Activated CD4-positive, alpha-beta memory T cell treated with anti-CD3 and anti-CD28 coated beads, Interleukin-2, amount 10 ng/mL, durations not matched to agents 7 days and 5 days (primary cell): Measurements from ENCODE around the gene SP6. TPM values are rescaled to one million over a fixed set of nuclear protein-coding genes. Genes with fewer than 3 reads are reported as not detected.

Source experiments
- CTCF ChIA-PET: fragments of 350-600 bp; sonication (Branson Sonifier 250); formaldehyde crosslinking; loops from one replicate; lab custom pipeline; 2021; ENCODE audit warnings: antibody characterized with exemption, inconsistent platforms; lab: Charles Lee
- POLR2A ChIA-PET: fragments of 350-600 bp; sonication (Branson Sonifier 250); formaldehyde crosslinking; loops from one replicate; lab custom pipeline; 2021; ENCODE audit warnings: antibody characterized with exemption; lab: Charles Lee
- DNase-seq: peaks from one replicate; pipeline ENCODE4 v3.0.0-alpha.2; 2020
- H3K27ac Mint-ChIP-seq: one replicate; pipeline ENCODE4 v1.8.0; 2021; ENCODE audit warnings: mild to moderate bottlenecking, mixed read lengths
- H3K27me3 Mint-ChIP-seq: one replicate; pipeline ENCODE4 v1.8.0; 2021; ENCODE audit warnings: mixed read lengths
- H3K36me3 Mint-ChIP-seq: one replicate; pipeline ENCODE4 v1.8.0; 2021; ENCODE audit warnings: low read depth, mixed read lengths
- H3K4me1 Mint-ChIP-seq: one replicate; pipeline ENCODE4 v1.8.0; 2021; ENCODE audit warnings: mixed read lengths
- H3K4me3 Mint-ChIP-seq: one replicate; pipeline ENCODE4 v1.8.0; 2021; ENCODE audit warnings: mild to moderate bottlenecking, mixed read lengths
- H3K9me3 Mint-ChIP-seq: one replicate; pipeline ENCODE4 v1.8.0; 2021; ENCODE audit warnings: mixed read lengths
- total RNA-seq, 2 experiments: library from RNA; stranded (reverse); gene quantifications; one replicate each; pipeline ENCODE4 v1.2.3, GENCODE V29; 2021

SP6 gene
- total RNA-seq, 2 experiments from 2014 or later, result 0.10 to 0.15 TPM

DNA sequence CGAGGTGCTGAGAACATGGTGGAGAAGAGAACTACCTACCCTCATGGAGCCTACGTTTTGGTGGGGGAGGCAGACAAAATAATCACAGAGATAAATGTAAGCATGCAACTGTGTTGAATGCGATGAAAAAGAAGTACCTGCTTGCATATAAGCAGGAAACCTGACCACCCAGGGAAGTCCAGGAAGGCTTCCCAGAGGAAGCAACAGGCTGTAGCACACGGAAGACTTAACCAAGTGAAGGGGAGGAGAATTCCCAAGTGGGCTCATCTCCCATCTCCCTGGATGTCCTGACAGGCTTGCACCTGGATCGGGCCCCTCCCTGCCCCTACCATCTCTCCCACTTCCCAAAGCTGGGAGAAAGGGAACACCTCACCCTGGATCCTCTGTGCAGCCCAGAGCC is 11.9 kb downstream of the SP6 start:
- H3K4me1 Mint-ChIP-seq, result peaks cover 54% of the 10 kb centered on the region
- POLR2A ChIA-PET, result interaction anchor here (0.8 to 6.3 kb wide), 3 partner anchors 9 to 56 kb away, joined by 3 to 63 read pairs (median 53); partner anchors contain the start of genes LRRC46, MRPL10, OSBPL7 and SP2
- CTCF ChIA-PET, result interaction anchor here (1.2 to 14.7 kb wide), 2 partner anchors 49 to 108 kb away, joined by 4 to 411 read pairs; partner anchors contain the start of gene SP2
- H3K36me3 Mint-ChIP-seq, result peaks cover 6% of the 10 kb centered on the region
- DNase-seq, result no peak
- H3K9me3 Mint-ChIP-seq, result no peaks in the 10 kb centered on the region
- H3K27me3 Mint-ChIP-seq, result peaks cover under 1% of the 10 kb centered on the region
- no peak overlapping the region for H3K27ac Mint-ChIP-seq
- peak overlapping the region; percentile 30 for H3K4me3 Mint-ChIP-seq

GRCh38 chr17:47838636-47839035 is 12.3 kb downstream of the SP6 start:
- POLR2A ChIA-PET, result interaction anchor here (5.8 to 6.3 kb wide), 2 partner anchors 9 to 57 kb away, joined by 53 to 63 read pairs; partner anchors contain the start of genes LRRC46, MRPL10 and SP2

DNA sequence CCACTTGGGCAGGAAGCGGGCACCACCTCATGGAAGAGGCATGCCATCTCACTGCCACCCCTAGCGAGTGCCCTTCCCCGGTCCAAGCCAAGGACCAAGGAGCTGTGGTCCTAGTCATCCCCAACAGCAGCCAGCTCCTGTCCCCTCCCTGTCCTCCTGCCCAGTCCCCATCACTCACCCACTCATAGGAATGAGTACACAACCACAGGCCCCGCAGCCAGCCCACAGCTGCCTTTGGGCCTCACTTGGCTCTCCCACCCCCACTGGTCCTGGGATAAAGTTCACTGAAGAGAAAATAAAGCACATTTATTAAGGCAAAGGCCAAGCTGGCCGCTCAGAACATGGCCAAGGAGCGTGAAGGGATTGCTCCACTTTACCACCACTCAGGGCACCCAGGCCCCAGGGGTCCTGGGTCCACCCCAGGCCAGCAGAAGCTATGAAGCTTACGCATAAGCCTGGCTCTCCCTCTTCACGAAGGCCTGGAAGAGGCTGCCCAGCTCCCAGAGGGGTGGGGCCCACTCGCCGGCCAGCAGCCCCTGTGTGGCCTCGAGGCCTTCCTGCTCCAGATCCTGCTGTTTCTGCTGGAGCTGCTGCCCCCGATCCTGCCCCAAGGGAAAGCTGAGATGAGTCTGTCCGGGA is 13.4 kb downstream of the SP6 start:
- peaks cover 57% of the 10 kb centered on the region for H3K4me1 Mint-ChIP-seq
- no peaks in the 10 kb centered on the region for H3K9me3 Mint-ChIP-seq
- H3K4me3 Mint-ChIP-seq, result no peak overlapping the region
- H3K27me3 Mint-ChIP-seq, result no peaks in the 10 kb centered on the region
- ChIA-PET CTCF (interaction anchor here (1.0 kb wide), 1 partner anchor 54 kb away, joined by 4 read pairs; no protein-coding TSS in a partner anchor), POLR2A (interaction anchor here (0.7 to 1.8 kb wide), 3 partner anchors 8 to 180 kb away, joined by 3 to 10 read pairs (median 4); partner anchors contain the start of gene SP2)
- peaks cover 6% of the 10 kb centered on the region for H3K36me3 Mint-ChIP-seq
- no peak overlapping the region for H3K27ac Mint-ChIP-seq
- DNase-seq, result no peak

More at GRCh38 chr17:47838636-47839035, 12.3 kb downstream of the SP6 start:
- no peaks in the 10 kb centered on the region for H3K27me3 Mint-ChIP-seq
- peaks cover 6% of the 10 kb centered on the region for H3K36me3 Mint-ChIP-seq
- DNase-seq, result no peak
- H3K4me3 Mint-ChIP-seq, result peak overlapping the region; percentile 30
- CTCF ChIA-PET, result no interaction called here
- no peak overlapping the region for H3K27ac Mint-ChIP-seq
- H3K9me3 Mint-ChIP-seq, result no peaks in the 10 kb centered on the region
- H3K4me1 Mint-ChIP-seq, result peaks cover 56% of the 10 kb centered on the region

DNA sequence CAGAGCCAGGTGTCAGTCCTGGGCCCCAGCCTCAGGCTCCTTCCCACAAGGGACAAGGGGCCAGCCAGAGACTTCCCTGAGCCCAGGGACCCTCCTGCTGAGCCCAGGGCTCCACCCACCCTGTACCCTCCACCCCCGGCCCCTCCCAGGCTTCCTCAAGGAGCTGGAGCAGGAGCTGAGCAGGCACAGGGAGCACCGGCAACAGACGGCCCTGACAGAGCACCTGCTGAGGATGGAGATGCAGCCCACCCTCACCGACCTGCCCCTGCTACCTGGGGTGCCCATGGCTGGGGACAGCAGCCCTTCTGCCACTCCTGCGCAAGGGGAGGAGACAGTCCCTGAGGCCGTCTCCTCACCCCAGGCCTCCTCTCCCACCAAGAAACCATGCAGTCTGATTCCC is 14.4 kb downstream of the SP6 start:
- H3K36me3 Mint-ChIP-seq, result peaks cover 6% of the 10 kb centered on the region
- ChIA-PET CTCF (no interaction called here), POLR2A (interaction anchor here (0.5 to 1.8 kb wide), 2 partner anchors 59 to 1963 kb away, joined by 3 to 10 read pairs; partner anchors contain the start of gene SP2)
- H3K9me3 Mint-ChIP-seq, result no peaks in the 10 kb centered on the region
- H3K27me3 Mint-ChIP-seq, result no peaks in the 10 kb centered on the region
- H3K4me3 Mint-ChIP-seq, result no peak overlapping the region
- H3K4me1 Mint-ChIP-seq, result peaks cover 55% of the 10 kb centered on the region
- no peak overlapping the region for H3K27ac Mint-ChIP-seq
- no peak for DNase-seq

DNA sequence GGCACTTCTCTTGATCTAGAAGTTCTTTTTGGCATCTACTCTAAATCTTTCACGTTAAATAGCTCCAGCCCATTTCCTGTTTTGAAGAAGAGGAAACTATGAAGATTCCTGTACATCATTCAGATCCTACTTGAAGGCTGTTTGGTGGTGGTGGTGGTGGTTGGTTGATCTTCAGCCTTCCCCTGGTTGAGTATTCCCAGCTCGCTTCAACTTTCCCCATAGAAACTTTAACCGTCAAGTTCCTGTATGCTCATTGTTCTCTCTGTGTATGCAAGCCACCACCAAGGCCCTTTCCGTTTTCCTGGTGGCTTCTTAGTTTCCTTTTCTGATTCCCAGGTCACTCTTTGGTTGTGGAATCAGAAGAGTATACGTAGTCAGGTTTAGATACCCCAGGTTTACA is 16.2 kb downstream of the SP6 start:
- no peak overlapping the region for H3K4me3 Mint-ChIP-seq
- H3K4me1 Mint-ChIP-seq, result peaks cover 54% of the 10 kb centered on the region
- no peaks in the 10 kb centered on the region for H3K9me3 Mint-ChIP-seq
- ChIA-PET POLR2A (interaction anchor here (2.1 kb wide), 1 partner anchor 61 kb away, joined by 8 read pairs; the partner anchor contains the start of gene SP2), CTCF (no interaction called here)
- no peaks in the 10 kb centered on the region for H3K27me3 Mint-ChIP-seq
- H3K27ac Mint-ChIP-seq, result no peak overlapping the region
- DNase-seq, result no peak
- H3K36me3 Mint-ChIP-seq, result peaks cover 13% of the 10 kb centered on the region

GRCh38 chr17:47831934-47832327 is 19.0 kb downstream of the SP6 start:
- peak overlapping the region; percentile 90 for H3K4me3 Mint-ChIP-seq
- H3K36me3 Mint-ChIP-seq, result peaks cover 28% of the 10 kb centered on the region
- H3K4me1 Mint-ChIP-seq, result peaks cover 69% of the 10 kb centered on the region

DNA sequence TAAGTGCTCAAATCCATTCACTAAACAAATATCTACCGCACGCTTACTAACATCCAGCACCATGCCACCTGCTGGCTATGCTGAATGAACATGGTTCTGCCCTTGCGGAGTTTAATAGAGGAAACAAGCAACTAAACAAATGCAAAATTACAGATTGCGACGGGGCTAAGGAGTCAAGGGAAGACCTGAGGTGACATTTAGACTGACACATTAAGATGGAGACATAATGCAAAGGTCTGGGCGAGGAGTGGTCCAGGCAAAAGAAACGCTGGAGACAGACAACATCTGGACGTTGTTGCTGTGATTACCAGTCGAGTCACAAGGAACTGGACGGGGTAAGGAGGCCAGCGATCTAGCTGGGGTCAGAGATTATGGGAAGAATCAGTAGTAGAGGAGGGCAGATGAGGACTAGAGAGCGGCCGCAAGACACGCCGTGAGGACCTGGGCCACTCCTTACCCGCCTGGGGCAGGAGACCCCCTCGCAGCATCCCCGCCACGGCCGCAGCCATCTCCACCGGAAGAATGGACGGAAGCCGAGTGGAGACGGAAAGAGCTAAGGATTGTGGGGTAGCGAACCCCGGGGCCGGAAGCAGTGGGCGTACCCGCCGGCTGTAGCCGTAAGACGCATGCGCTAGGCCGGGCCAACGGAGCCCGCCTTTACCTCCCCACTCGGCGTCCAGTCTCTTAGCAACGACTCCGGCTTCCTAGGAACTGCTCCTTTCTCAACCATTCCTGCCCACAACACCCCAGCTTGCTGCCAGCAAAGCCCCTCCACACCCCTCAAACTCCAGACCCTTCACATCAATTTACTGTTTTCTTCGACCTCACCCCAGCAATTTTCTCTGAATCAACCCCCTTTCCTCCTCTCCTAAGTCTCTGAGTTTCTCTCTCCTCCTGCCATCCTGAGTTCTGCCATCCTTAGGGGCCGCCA is 19.7 kb downstream of the SP6 start, which contains the start of the genes LRRC46 and MRPL10:
Gene LRRC46 (plus strand): TSS at position 668 of the 931 bp plus-strand sequence. CDS start 320 bp downstream, outside the sequence.
Gene MRPL10 (minus strand): TSS at position 539 of the 931 bp plus-strand sequence. CDS start 30 bp downstream, at position 509.
- H3K27me3 Mint-ChIP-seq, result no peaks in the 10 kb centered on the region
- ChIA-PET POLR2A (interaction anchor here (0.6 to 4.4 kb wide), 28 partner anchors 10 to 184 kb away, joined by 3 to 76 read pairs (median 4); partner anchors contain the start of genes CDK5RAP3, KPNB1, OSBPL7 and PNPO), CTCF (interaction anchor here (0.5 to 3.6 kb wide), 13 partner anchors 9 to 157 kb away, joined by 3 to 32 read pairs (median 5); partner anchors contain the start of genes CDK5RAP3, OSBPL7, PNPO and SCRN2)
- peaks cover 34% of the 10 kb centered on the region for H3K36me3 Mint-ChIP-seq
- no peaks in the 10 kb centered on the region for H3K9me3 Mint-ChIP-seq
- peak within 1 kb of the TSS; percentile 90 for H3K4me3 Mint-ChIP-seq
- H3K27ac Mint-ChIP-seq, result peak within 1 kb of the TSS; percentile 100
- peaks cover 69% of the 10 kb centered on the region for H3K4me1 Mint-ChIP-seq
- peak; percentile 94 for DNase-seq

More at GRCh38 chr17:47831934-47832327, 19.0 kb downstream of the SP6 start:
- no peaks in the 10 kb centered on the region for H3K27me3 Mint-ChIP-seq
- CTCF ChIA-PET, result interaction anchor here (0.7 to 3.6 kb wide), 8 partner anchors 10 to 115 kb away, joined by 3 to 32 read pairs (median 5); partner anchors contain the start of genes OSBPL7, PNPO, SCRN2 and SP2
- POLR2A ChIA-PET, result interaction anchor here (0.6 to 4.4 kb wide), 26 partner anchors 9 to 185 kb away, joined by 3 to 76 read pairs (median 4); partner anchors contain the start of genes CDK5RAP3, KPNB1, OSBPL7 and PNPO
- DNase-seq, result no peak
- H3K27ac Mint-ChIP-seq, result peak overlapping the region; percentile 100
- no peaks in the 10 kb centered on the region for H3K9me3 Mint-ChIP-seq

DNA sequence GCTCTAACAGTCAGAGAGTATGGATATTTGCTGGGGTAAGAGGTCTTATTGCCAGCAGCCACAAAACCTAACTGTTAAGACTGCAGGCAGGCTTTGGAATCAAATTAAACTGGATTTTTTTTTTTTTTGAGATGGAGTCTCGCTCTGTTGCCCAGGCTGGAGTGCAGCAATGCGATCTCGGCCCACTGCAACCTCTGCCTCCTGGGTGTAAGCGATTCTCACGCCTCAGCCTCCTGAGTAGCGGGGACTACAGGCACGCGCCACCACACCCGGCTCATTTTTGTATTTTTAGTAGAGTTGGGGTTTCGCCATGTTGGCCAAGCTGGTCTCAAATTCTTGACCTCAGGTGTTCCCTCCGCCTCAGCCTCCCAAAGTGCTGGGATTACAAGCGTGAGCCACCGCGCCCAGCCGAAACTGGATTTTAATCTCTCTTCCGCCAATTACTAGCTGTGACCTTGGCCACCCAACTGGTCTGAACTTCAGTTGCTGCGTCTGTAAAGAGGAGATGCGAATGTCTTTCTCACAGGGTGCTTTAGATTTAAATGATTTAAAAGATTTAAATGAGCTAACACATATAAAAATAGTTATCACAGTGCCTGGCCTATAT is 20.5 kb downstream of the SP6 start:
- POLR2A ChIA-PET, result interaction anchor here (0.8 to 4.4 kb wide), 22 partner anchors 9 to 184 kb away, joined by 3 to 76 read pairs (median 5); partner anchors contain the start of genes CDK5RAP3, KPNB1, OSBPL7 and PNPO
- H3K4me1 Mint-ChIP-seq, result peaks cover 63% of the 10 kb centered on the region
- H3K36me3 Mint-ChIP-seq, result peaks cover 34% of the 10 kb centered on the region
- peak overlapping the region; percentile 90 for H3K4me3 Mint-ChIP-seq
- peak; percentile 21 for DNase-seq
- no peaks in the 10 kb centered on the region for H3K27me3 Mint-ChIP-seq
- no peaks in the 10 kb centered on the region for H3K9me3 Mint-ChIP-seq
- H3K27ac Mint-ChIP-seq, result peak overlapping the region; percentile 100
- CTCF ChIA-PET, result interaction anchor here (1.2 to 3.6 kb wide), 10 partner anchors 8 to 156 kb away, joined by 3 to 32 read pairs (median 6); partner anchors contain the start of genes CDK5RAP3, OSBPL7, PNPO and SCRN2

DNA sequence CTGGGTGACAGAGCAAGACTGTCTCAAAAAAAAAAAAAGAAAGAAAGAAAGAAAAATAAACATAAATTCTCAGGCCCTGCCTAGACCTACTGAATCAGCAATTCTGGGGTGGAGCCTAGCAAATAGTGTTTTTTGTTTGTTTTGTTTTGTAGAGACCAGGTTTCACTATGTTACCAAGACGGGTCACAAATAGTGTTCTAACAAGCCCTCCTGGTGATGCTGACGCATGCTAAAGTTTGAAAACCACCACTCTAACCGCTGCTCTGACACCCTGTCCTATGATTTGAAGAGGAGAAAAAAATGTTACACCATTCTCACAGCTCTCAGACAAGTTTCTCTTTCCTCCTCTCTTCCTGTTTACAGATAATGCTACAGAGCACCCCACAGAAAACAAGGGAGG is 21.1 kb downstream of the SP6 start:
- no peaks in the 10 kb centered on the region for H3K9me3 Mint-ChIP-seq

GRCh38 chr17:47823519-47823918 is 27.4 kb downstream of the SP6 start:
- Mint-ChIP-seq H3K9me3 (no peaks in the 10 kb centered on the region), H3K36me3 (peaks cover 41% of the 10 kb centered on the region), H3K4me1 (peaks cover 35% of the 10 kb centered on the region), H3K27ac (no peak overlapping the region), H3K27me3 (no peaks in the 10 kb centered on the region), H3K4me3 (no peak overlapping the region)
- no peak for DNase-seq
- ChIA-PET POLR2A (interaction anchor here (1.7 kb wide), 1 partner anchor 174 kb away, joined by 5 read pairs; the partner anchor contains the start of gene KPNB1), CTCF (interaction anchor here (2.5 kb wide), 1 partner anchor 8 kb away, joined by 13 read pairs; the partner anchor contains the start of genes LRRC46 and MRPL10)

More for the DNA sequence above, 21.1 kb downstream of the SP6 start:
- POLR2A ChIA-PET, result interaction anchor here (0.8 to 4.4 kb wide), 14 partner anchors 8 to 183 kb away, joined by 3 to 76 read pairs (median 11); partner anchors contain the start of genes CDK5RAP3, KPNB1, OSBPL7 and PNPO
- CTCF ChIA-PET, result interaction anchor here (1.4 to 3.6 kb wide), 6 partner anchors 8 to 156 kb away, joined by 3 to 32 read pairs (median 8); partner anchors contain the start of genes OSBPL7, PNPO and SCRN2
- DNase-seq, result peak; percentile 82
- H3K4me3 Mint-ChIP-seq, result peak overlapping the region; percentile 90
- peaks cover 37% of the 10 kb centered on the region for H3K36me3 Mint-ChIP-seq
- H3K27ac Mint-ChIP-seq, result peak overlapping the region; percentile 100
- no peaks in the 10 kb centered on the region for H3K27me3 Mint-ChIP-seq
- peaks cover 57% of the 10 kb centered on the region for H3K4me1 Mint-ChIP-seq

- peak overlapping the region; percentile 83 for H3K27ac Mint-ChIP-seq
- H3K36me3 Mint-ChIP-seq, result peaks cover 37% of the 10 kb centered on the region
- H3K4me3 Mint-ChIP-seq, result no peak overlapping the region
- H3K9me3 Mint-ChIP-seq, result no peaks in the 10 kb centered on the region
- no peaks in the 10 kb centered on the region for H3K27me3 Mint-ChIP-seq
- no peak for DNase-seq
- POLR2A ChIA-PET, result interaction anchor here (0.8 to 3.1 kb wide), 7 partner anchors 8 to 173 kb away, joined by 3 to 76 read pairs (median 5); partner anchors contain the start of genes KPNB1, LRRC46, MRPL10 and SP2
- H3K4me1 Mint-ChIP-seq, result peaks cover 28% of the 10 kb centered on the region
- CTCF ChIA-PET, result interaction anchor here (1.2 to 2.6 kb wide), 4 partner anchors 8 to 123 kb away, joined by 3 to 13 read pairs (median 7); partner anchors contain the start of genes LRRC46, MRPL10 and SCRN2
Measured at GRCh38 chr17:47822785-47823184, 28.2 kb downstream of the SP6 start.
